ENCODE results near the gene DDX39B. TPM values are rescaled to one million over a fixed set of nuclear protein-coding genes. Genes with fewer than 3 reads are reported as not detected.

Gene DDX39B
- total and polyA plus RNA-seq, 4 donors, result 242 to 496 (median 416) TPM

DNA sequence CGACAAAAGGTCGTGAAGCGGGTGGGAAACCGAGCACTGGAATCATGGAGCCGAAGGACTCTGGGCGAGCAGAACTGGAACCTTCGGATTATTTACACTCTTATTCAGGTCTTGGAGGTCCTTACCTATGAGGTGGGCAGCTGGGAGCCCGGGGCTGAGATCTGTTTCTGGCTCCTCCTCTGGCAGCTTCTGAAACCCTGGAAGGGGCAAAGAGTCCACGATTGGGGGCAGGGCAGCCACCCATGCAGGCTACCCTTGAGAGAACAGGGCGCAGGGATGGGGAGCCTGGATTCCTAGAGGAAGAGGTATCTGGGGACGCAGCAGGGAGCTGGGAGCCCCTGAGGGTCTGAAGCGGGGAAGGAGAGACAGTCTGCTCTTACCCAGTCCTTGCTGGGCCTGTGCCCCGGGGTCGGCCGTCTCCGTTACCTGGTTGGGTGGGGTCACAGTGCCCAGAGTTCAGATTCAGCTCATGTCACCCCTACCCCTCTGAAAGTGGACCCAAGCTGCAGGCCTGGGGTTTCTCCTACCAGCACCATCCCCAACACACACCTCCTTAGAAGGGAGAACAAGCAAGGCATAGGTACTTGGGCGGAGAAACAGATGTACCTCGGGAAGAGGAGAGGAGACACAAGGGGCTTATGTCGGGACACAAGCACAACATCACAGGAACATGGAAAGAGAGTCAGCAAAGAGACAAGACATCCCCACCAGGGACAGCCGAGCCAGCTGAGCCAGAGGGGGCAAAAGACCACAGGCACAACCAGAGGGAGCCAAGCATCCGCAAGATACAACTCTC, 39.8 kb upstream of the DDX39B start:
- 23% methylated on average over 12 of the region's 21 CpGs for WGBS (ENCODE audit: insufficient coverage)
- H3K4me3 ChIP-seq (ENCODE audit: low read depth, low read length), result peak overlapping the region; percentile 88
- H3K9me3 ChIP-seq (ENCODE audit: control insufficient read depth, insufficient read depth, low read length), result no peaks in the 10 kb centered on the region
- H3K36me3 ChIP-seq (ENCODE audit: control insufficient read depth, insufficient read depth, low read length), result no peaks in the 10 kb centered on the region
- H3K27me3 ChIP-seq (ENCODE audit: control insufficient read depth, insufficient read depth, low read length), result peaks cover 2% of the 10 kb centered on the region
- peak overlapping the region; percentile 85 for H3K27ac ChIP-seq (ENCODE audit: low read depth, low read length)
- no peak for DNase-seq (ENCODE audit: low read depth in 4 of 6, low spot score in 6 of 6)
- peaks cover 23% of the 10 kb centered on the region for H3K4me1 ChIP-seq (ENCODE audit: control insufficient read depth, insufficient read depth, low read length)

DNA sequence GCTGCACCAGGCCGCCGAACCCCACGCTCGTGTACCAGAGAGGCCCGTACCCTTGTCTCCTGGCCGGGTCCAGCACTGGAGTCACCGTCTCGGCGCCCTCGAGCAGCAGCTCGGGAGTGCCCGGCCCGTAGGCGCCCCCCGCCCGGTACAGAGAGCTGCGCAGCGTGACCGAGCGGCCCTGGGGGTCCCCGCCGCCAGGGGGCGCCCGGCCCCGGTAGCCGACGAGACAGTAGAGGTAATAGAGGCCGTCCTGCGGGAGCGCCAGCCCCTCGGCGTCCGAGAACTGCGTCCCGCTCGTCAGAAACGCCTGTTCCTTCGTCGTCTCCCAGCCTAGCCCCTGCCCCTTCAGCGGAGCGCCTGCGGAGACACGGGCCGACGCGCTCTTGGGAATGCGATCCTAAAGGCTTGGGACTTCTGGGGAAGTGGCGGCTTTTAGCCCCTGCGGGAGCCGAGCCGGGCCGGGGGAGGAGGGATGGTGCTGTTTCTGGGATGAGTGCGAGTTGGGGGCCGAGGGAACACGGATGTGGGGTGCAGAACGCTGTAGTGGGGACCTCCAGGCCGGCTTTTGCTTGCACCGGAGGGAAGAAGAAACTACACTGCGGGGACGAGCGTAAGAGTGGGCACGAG, 39.1 kb upstream of the DDX39B start:
- Histone ChIP-seq H3K4me1 (ENCODE audit: control insufficient read depth, insufficient read depth, low read length) (peaks cover 22% of the 10 kb centered on the region), H3K27me3 (ENCODE audit: control insufficient read depth, insufficient read depth, low read length) (peaks cover 2% of the 10 kb centered on the region), H3K36me3 (ENCODE audit: control insufficient read depth, insufficient read depth, low read length) (no peaks in the 10 kb centered on the region), H3K9me3 (ENCODE audit: control insufficient read depth, insufficient read depth, low read length) (no peaks in the 10 kb centered on the region), H3K4me3 (ENCODE audit: low read depth, low read length) (peak overlapping the region; percentile 88), H3K27ac (ENCODE audit: low read depth, low read length) (peak overlapping the region; percentile 85)
- DNase-seq (ENCODE audit: low read depth in 4 of 6, low spot score in 6 of 6), result peak; percentile 38 to 94 (median 64)
- under 1% methylated on average over 59 of the region's 62 CpGs for WGBS (ENCODE audit: insufficient coverage)

DNA sequence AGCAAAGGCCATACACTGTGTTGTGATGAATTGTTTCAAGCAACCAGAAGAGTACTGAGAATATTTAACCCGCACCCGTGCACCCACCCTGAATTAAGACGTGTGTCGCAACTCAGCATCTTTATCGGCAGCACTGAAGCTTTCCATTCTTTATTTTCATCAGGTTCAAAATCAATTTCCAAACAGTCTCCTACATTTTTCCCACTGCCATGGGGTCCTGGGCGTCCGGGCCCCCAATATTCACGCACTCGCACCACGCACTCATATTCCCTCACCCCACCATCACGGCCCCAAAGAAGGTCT, 38.6 kb upstream of the DDX39B start:
- Histone ChIP-seq H3K36me3 (ENCODE audit: control insufficient read depth, insufficient read depth, low read length) (no peaks in the 10 kb centered on the region), H3K27ac (ENCODE audit: low read depth, low read length) (peak overlapping the region; percentile 85), H3K9me3 (ENCODE audit: control insufficient read depth, insufficient read depth, low read length) (no peaks in the 10 kb centered on the region), H3K4me1 (ENCODE audit: control insufficient read depth, insufficient read depth, low read length) (peaks cover 22% of the 10 kb centered on the region), H3K27me3 (ENCODE audit: control insufficient read depth, insufficient read depth, low read length) (peaks cover 2% of the 10 kb centered on the region), H3K4me3 (ENCODE audit: low read depth, low read length) (peak overlapping the region; percentile 88)
- DNase-seq (ENCODE audit: low read depth in 4 of 6, low spot score in 6 of 6), result no peak
- 38% methylated on average over 11 of the region's 11 CpGs for WGBS (ENCODE audit: insufficient coverage)

DNA sequence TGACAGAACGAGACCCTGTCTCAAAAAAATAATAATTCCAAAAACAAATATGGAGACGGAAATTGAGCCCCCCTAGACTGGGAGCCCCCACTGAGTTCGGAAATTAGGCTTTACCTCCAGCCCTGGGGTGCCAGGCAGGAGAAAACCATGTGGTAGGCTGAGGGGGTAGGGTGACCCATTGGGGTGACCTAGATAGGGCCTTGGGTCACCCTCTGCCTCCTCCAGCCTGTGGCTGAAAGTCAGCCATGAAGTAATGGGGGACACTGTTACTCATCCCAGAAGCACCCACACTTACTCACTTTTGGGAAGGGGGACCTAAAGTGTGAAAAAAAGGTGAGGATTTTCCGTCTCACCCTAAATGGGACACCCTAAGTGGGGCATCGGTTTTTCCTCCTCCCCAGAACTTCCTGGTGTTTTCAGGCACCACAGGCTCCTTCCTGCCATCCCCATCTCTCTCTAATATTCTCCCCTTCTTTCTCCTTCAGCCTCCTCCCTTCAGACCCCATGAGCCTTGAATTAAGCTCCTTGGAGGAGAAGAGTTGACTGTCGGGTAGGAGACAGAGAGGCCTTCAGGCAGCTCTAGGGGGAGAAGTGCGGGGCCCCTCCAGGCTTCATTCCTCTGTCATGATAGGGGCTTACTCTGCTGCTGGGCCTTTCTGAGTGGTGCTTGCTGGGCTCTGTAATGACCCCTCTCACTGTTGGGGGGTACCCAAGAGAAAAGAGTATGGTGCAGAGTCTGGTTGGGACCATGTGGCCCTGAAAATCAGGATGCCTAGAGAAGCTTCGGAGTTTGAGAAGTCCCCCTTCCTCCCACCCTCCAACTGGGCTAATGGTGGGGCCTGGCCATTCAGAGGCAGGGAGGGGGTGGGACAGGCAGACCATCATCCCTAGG, 38.0 kb upstream of the DDX39B start:
- H3K4me1 ChIP-seq (ENCODE audit: control insufficient read depth, insufficient read depth, low read length), result peaks cover 22% of the 10 kb centered on the region
- H3K27ac ChIP-seq (ENCODE audit: low read depth, low read length), result no peak overlapping the region
- no peaks in the 10 kb centered on the region for H3K36me3 ChIP-seq (ENCODE audit: control insufficient read depth, insufficient read depth, low read length)
- H3K9me3 ChIP-seq (ENCODE audit: control insufficient read depth, insufficient read depth, low read length), result no peaks in the 10 kb centered on the region
- no peak for DNase-seq (ENCODE audit: low read depth in 4 of 6, low spot score in 6 of 6)
- no peak overlapping the region for H3K4me3 ChIP-seq (ENCODE audit: low read depth, low read length)
- 86% methylated on average over 2 of the region's 8 CpGs for WGBS (ENCODE audit: insufficient coverage)
- H3K27me3 ChIP-seq (ENCODE audit: control insufficient read depth, insufficient read depth, low read length), result peaks cover 2% of the 10 kb centered on the region

DNA sequence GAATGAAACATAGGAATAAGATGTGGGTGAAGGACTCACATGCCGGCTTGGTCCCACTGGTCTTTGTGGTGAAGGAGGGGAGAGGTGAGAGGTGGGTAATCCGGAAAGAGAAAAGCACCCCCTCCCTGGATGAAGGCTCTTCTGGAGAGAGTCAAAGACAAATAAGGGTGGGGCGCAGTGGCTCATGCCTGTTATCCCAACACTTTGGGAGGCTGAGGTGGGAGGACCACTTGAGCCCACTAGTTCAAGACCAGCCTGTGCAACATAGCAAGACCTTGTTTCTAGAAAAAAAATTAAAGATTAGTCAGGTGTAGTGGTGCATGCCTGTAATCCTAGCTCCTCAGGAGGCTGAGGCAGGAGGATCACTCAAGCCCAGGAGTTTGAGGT, 37.3 kb upstream of the DDX39B start:
- H3K9me3 ChIP-seq (ENCODE audit: control insufficient read depth, insufficient read depth, low read length), result no peaks in the 10 kb centered on the region
- peaks cover 22% of the 10 kb centered on the region for H3K4me1 ChIP-seq (ENCODE audit: control insufficient read depth, insufficient read depth, low read length)
- H3K27me3 ChIP-seq (ENCODE audit: control insufficient read depth, insufficient read depth, low read length), result peaks cover 2% of the 10 kb centered on the region
- DNase-seq (ENCODE audit: low read depth in 4 of 6, low spot score in 6 of 6), result no peak
- no peak overlapping the region for H3K4me3 ChIP-seq (ENCODE audit: low read depth, low read length)
- no peaks in the 10 kb centered on the region for H3K36me3 ChIP-seq (ENCODE audit: control insufficient read depth, insufficient read depth, low read length)
- H3K27ac ChIP-seq (ENCODE audit: low read depth, low read length), result no peak overlapping the region
- 90% methylated on average over 2 of the region's 3 CpGs for WGBS (ENCODE audit: insufficient coverage)

DNA sequence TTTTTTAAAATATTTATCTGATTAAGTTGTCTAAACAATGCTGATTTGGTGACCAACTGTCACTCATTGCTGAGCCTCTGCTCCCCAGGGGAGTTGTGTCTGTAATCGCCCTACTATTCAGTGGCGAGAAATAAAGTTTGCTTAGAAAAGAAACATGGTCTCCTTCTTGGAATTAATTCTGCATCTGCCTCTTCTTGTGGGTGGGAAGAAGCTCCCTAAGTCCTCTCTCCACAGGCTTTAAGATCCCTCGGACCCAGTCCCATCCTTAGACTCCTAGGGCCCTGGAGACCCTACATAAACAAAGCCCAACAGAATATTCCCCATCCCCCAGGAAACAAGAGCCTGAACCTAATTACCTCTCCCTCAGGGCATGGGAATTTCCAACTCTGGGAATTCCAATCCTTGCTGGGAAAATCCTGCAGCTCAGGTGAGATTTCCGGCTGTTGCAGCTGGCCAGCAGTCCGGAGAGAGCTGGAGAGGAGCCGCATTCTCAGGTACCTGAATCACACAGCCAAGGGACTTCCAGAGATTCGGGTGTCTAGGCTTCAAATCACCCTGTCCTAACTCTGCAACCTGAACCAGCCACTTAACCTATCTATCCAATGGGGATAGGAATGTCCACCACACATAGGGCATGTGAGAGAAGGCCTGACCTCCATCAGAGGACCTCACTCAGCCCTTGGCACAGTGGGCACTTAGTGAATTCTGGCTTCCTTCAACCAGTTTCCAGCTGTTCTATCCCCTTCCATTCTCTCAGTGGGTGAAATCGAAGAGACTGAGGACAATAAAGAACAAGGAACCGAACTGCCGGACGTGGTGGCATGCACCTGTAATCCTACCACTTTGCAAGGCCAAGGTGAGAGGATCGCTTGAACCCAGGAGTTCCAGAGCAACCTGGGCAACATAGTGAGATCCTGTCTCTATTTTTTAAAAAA, 36.6 kb upstream of the DDX39B start:
- Histone ChIP-seq H3K27ac (ENCODE audit: low read depth, low read length) (no peak overlapping the region), H3K9me3 (ENCODE audit: control insufficient read depth, insufficient read depth, low read length) (no peaks in the 10 kb centered on the region), H3K4me1 (ENCODE audit: control insufficient read depth, insufficient read depth, low read length) (peaks cover 22% of the 10 kb centered on the region), H3K36me3 (ENCODE audit: control insufficient read depth, insufficient read depth, low read length) (no peaks in the 10 kb centered on the region), H3K27me3 (ENCODE audit: control insufficient read depth, insufficient read depth, low read length) (peaks cover 2% of the 10 kb centered on the region), H3K4me3 (ENCODE audit: low read depth, low read length) (no peak overlapping the region)
- DNase-seq (ENCODE audit: low read depth in 4 of 6, low spot score in 6 of 6), result no peak
- WGBS (ENCODE audit: insufficient coverage), result 81% methylated on average over 9 of the region's 12 CpGs

DNA sequence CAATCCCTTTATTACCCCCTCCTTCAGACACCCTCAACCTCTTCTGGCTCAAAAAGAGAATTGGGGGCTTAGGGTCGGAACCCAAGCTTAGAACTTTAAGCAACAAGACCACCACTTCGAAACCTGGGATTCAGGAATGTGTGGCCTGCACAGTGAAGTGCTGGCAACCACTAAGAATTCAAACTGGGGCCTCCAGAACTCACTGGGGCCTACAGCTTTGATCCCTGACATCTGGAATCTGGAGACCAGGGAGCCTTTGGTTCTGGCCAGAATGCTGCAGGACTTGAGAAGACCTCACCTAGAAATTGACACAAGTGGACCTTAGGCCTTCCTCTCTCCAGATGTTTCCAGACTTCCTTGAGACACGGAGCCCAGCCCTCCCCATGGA, 35.8 kb upstream of the DDX39B start:
- no peaks in the 10 kb centered on the region for H3K9me3 ChIP-seq (ENCODE audit: control insufficient read depth, insufficient read depth, low read length)
- peaks cover 22% of the 10 kb centered on the region for H3K4me1 ChIP-seq (ENCODE audit: control insufficient read depth, insufficient read depth, low read length)
- DNase-seq (ENCODE audit: low read depth in 4 of 6, low spot score in 6 of 6), result no peak
- WGBS (ENCODE audit: insufficient coverage), result 92% methylated on average over 2 of the region's 3 CpGs
- H3K36me3 ChIP-seq (ENCODE audit: control insufficient read depth, insufficient read depth, low read length), result no peaks in the 10 kb centered on the region
- H3K27ac ChIP-seq (ENCODE audit: low read depth, low read length), result no peak overlapping the region
- H3K4me3 ChIP-seq (ENCODE audit: low read depth, low read length), result no peak overlapping the region
- peaks cover 2% of the 10 kb centered on the region for H3K27me3 ChIP-seq (ENCODE audit: control insufficient read depth, insufficient read depth, low read length)

DNA sequence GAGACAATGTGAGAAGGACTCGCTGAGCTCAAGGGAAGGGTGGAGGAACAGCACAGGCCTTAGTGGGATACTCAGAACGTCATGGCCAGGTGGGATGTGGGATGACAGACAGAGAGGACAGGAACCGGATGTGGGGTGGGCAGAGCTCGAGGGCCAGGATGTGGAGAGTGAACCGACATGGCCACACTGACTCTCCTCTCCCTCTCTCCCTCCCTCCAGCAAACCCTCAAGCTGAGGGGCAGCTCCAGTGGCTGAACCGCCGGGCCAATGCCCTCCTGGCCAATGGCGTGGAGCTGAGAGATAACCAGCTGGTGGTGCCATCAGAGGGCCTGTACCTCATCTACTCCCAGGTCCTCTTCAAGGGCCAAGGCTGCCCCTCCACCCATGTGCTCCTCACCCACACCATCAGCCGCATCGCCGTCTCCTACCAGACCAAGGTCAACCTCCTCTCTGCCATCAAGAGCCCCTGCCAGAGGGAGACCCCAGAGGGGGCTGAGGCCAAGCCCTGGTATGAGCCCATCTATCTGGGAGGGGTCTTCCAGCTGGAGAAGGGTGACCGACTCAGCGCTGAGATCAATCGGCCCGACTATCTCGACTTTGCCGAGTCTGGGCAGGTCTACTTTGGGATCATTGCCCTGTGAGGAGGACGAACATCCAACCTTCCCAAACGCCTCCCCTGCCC, 35.2 kb upstream of the DDX39B start:
- no peak overlapping the region for H3K4me3 ChIP-seq (ENCODE audit: low read depth, low read length)
- H3K36me3 ChIP-seq (ENCODE audit: control insufficient read depth, insufficient read depth, low read length), result no peaks in the 10 kb centered on the region
- H3K27ac ChIP-seq (ENCODE audit: low read depth, low read length), result no peak overlapping the region
- no peaks in the 10 kb centered on the region for H3K9me3 ChIP-seq (ENCODE audit: control insufficient read depth, insufficient read depth, low read length)
- WGBS (ENCODE audit: insufficient coverage), result 89% methylated on average over 14 of the region's 19 CpGs
- peaks cover 2% of the 10 kb centered on the region for H3K27me3 ChIP-seq (ENCODE audit: control insufficient read depth, insufficient read depth, low read length)
- H3K4me1 ChIP-seq (ENCODE audit: control insufficient read depth, insufficient read depth, low read length), result peaks cover 18% of the 10 kb centered on the region
- DNase-seq (ENCODE audit: low read depth in 4 of 6, low spot score in 6 of 6), result no peak
